Measurements from ENCODE around the gene MLF2.

MLF2 gene

DNA sequence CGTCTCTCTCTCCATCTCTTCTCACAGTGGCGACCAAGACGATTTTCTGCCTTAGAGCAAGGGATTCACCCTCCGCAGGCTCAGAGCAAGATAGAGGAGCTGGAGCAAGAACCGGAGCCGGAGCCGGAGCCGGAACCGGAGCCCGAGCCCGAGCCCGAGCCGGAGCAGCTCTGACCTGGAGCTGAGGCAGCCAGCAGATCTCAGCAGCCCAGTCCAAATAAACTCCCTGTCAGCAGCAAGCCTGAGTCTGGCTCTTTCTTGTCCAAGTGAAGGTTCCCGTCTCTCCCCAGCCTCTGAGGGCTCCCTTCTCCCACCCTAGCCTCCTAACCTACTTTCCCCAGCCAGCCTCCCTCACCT is 25.3 kb upstream of the MLF2 start:
- DNase-seq = no peak

DNA sequence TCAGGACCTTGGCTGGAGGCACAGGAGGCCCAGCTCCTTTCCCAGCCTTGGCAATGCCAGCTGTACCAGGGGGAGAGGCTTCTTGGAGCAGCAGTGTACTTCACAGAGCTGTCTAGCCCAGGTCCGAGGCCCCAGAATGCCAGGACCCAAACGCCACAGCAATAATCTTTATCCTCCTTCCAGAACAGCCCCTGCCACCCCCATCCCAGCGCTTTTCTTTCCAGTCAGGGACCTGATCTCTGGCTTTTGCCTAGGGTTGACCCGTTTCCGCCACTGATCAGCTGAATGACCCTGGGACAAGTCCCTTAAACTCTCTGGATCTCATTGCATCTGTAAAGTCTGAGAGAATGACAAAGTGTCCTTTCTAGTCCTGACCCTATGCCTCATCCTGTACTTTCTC is 24.4 kb upstream of the MLF2 start:
- DNase-seq = no peak

DNA sequence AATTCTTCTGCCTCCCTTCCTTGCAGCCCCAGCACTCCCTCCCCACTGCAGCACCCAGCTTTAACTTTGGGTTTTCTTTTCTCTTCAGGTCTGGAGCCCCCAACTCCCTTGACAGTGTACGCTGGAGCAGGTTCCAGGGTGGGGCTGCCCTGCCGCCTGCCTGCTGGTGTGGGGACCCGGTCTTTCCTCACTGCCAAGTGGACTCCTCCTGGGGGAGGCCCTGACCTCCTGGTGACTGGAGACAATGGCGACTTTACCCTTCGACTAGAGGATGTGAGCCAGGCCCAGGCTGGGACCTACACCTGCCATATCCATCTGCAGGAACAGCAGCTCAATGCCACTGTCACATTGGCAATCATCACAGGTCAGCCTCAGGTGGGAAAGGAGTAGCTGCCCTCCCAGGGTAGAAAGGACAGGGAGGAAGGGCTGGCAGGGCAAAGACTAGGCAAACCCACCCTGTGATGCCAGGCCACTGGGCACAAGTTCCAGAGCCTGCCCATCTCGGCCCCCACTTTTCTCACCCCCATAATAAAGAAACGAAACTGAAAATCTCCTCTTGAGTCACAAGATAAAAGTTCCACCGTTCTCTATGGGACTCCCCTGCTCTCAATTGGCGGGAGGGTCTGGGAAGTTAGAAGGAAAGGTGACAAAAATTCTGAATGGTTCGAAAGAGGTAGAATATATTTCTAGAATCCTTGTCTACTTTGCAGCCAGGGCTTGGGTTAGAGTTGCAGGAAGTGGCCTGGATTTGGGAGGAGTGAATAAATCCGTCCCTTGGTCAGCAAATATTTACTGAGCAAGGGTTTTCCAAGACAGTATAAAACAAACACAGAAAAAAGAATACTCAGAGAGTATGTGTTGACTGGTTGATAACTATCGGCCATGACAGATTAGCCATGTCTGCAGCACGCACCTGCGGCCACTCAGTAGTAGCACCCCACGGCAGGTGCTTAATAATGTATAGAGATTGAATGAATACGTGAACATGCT is 22.5 kb upstream of the MLF2 start:
- DNase-seq = no peak

DNA sequence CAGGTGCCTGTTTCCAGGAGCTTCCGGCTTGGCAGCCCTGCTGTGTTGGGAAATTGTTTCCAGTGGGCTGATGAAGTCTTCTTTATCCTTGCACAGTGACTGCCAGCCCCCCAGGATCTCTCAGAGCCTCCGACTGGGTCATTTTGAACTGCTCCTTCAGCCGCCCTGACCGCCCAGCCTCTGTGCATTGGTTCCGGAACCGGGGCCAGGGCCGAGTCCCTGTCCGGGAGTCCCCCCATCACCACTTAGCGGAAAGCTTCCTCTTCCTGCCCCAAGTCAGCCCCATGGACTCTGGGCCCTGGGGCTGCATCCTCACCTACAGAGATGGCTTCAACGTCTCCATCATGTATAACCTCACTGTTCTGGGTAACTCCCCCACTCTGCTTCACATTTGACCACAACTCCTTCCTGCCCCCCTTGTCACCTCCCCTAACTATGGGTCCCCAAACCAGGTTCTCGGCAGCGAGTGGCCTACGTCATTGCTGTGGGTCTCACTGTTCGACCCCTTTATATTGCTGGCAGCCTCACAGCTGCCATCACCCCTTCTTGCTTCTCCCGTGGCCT is 21.6 kb upstream of the MLF2 start:
- DNase-seq = peak; percentile 81

DNA sequence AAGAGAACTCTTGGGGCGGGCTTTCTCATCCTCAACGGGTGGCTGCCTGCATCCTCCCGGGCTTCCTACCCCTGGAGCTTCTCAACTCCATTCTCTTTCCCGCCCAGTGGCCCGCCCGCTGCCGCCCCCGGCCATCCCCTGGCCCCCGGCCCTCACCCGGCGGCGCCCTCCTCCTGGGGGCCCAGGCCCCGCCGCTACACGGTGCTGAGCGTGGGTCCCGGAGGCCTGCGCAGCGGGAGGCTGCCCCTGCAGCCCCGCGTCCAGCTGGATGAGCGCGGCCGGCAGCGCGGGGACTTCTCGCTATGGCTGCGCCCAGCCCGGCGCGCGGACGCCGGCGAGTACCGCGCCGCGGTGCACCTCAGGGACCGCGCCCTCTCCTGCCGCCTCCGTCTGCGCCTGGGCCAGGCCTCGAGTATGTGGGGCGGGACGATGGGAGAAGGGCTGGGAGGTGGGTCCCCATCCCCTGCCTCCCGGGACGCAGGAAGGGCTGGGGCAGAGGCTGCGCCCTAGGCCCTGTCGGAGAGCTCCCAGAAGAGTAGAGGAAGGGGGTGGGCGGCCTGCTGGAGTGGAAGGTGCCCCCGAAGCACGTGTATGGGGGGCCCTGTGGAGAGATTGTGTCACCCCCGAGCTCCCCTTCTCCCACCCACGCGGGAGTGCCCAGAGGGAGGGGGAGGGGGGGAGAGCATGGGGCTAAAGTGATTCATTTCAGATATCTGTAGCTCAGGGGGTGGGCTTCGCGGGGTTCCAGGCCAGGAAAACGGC is 20.8 kb upstream of the MLF2 start:
- DNase-seq = no peak

DNA sequence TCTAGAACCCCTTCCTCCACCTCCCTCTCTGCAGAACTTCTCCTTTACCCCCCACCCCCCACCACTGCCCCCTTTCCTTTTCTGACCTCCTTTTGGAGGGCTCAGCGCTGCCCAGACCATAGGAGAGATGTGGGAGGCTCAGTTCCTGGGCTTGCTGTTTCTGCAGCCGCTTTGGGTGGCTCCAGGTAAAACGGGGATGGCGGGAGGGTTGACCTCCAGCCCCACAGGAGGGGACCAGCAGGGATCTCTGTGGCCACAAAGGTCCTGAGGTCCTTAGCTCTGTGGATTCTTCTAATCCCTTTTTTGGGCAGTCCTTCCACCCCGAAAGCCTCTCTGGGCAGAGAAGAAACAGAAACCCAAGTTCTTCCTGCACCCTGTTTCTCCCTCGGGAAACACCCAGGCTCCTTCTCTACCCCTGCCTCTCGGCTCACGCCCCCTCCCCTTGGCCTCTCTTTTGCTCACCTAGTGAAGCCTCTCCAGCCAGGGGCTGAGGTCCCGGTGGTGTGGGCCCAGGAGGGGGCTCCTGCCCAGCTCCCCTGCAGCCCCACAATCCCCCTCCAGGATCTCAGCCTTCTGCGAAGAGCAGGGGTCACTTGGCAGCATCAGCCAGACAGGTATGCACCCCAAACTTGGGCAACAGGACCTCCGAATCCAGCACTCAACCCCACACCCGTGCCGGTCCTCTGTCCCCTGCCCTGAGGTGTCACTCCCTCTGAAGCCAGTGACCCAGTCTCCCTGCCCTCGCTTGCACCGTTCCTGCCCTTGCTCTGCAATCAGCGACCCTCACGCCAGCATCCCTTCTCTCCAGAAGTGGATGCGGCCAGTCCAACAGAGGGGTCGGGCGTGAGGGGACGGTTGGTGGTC is 20.0 kb upstream of the MLF2 start:
- DNase-seq = no peak

DNA sequence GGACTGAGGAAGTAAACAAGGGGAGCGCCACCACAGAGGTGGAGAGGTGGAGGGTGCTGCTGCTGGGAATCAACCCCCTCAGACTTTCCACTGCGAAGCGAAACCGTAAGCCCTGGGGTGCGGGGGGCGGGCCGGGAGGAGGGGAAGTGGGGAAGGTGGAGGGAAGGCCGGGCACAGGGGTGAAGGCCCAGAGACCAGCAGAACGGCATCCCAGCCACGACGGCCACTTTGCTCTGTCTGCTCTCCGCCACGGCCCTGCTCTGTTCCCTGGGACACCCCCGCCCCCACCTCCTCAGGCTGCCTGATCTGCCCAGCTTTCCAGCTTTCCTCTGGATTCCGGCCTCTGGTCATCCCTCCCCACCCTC is 19.4 kb upstream of the MLF2 start, which contains the start of gene LAG3:
Gene LAG3 (plus strand): TSS at position 190 of the 365 bp plus-strand sequence. CDS start 333 bp downstream, outside the sequence.
- peak; percentile 49 for DNase-seq

DNA sequence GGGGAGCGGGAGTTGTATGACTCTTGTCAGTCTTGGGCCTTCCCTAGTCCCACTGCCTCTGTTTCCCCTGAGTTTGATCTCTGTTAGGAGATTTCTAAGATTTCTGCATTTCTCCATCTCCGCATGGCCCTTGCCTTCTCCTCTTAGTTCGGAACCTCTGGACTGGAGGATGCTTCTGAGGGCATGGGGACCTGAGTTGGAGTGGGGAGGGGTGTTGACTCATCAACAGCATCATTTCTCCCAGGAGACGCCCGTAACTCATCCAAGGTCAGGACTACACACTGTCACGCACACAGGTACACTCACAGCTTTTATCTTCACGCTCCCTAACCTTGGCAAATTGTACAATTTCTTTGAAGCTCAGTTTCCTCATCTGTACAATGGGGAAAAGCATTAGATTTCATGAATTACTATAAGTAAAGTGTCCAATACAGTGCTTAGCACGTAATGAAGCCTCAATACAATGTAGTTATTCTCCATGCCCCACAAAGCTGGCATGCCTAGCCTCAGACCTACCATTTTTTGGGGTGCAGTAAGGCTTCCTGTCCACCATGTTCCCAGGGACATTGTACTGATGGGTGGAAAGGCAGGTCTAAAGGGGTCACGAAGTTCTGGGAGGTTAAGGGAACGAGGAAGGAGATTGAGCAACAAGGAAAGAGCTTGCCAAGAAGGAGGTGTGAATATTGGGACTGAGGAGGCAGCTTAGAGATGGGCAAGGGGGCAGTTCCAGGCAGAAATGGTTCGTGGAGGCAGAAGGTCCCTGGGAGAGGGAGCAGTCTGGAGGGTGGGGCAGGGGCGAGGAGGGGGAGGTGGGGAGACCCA is 18.8 kb upstream of the MLF2 start:
- DNase-seq = no peak

DNA sequence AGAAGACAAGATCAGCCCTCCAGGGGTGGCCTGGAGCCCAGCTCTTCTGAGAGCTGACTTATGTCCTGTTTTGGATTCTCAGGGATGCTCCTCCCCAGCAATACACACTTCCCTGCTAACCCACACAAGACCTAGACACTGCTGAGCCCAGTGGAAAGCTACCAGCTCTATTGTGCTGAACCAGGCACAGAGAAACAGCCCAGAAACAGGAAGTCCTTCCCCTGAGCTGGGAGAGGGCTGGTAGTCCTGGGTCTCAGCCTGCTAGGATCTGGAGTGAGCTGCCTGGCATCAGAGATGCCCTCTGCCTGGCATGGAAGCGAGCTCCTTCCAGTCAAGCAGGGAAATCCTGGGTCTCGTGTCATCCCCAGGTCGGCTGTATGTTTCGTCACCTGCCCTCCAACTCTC is 18.2 kb upstream of the MLF2 start:
- no peak for DNase-seq

DNA sequence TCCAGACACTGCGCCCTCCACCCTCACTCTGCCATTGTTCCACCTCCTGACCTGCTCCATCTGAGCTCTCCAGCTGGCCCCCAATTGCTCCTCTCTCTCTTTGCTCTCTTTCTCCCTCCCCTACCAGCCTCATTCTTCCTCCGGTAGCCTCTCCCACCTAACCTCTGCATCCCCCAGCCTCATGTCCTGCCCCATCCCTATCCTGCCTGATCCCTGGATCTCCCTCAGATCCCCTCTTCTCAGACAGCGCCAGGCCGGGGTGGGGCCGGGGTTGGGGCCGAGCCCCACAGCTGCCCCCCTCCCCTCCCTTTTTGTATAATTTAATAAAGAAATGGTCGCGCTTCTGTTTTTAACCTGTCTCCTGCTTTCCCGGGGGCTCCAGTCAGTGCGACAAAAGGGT is 17.7 kb upstream of the MLF2 start:
- DNase-seq = no peak

DNA sequence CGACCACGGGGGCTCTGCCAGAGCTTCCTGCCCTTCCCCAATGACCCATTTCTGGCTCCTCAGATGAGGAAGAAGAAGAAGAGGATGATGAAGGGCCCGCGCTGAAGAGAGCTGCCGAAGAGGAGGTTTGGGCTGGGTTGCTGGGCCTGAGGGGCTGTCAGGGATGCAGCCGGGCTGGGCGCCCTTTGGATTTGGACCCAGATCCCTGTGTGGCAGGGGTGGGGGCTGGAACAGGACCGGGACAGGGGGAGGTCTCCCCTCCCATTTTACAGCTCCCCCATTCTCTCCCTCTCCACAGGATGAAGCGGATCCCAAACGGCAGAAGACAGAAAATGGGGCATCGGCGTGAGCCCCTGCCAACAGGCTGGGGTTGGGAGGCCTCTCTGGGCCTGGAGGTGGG is 17.2 kb upstream of the MLF2 start:
- DNase-seq = no peak

DNA sequence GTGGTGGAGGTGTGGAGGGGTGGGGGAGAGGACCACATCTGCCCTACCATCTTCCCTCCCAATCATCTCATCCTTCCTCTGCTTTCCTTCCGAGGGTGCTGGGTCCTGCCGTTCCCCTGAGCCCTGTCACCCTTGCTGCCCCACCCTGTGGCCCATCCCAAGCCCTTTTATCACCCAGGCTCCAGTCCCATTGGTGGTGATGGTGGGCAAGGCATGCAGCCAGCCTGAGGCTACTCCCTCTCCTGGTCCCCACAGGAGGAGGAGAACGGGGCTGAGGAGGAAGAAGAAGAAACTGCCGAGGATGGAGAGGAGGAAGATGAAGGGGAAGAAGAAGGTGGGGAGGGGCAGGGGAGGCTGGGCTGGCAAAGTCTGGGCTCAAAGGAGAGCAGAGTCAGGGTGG is 16.7 kb upstream of the MLF2 start:
- no peak for DNase-seq

DNA sequence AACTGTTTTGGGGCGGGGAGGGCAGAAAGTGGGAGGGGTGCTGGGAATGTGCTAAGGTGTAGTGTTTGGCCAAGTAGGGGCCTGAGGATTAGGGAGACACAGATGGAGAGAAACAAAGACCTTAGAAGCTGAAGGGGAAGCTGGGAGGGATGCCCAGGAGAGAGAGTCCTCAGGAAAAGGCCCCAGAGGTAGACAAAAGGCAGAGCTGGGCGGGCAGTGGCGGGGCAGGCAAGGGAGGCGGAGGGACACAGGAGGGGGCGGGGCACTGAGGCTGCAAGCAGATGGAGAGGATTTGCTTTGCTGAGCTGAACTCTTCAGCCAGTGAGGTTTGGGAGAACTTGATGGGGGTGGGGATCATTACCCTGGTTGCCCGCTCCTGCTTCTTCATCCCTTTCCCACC is 16.0 kb upstream of the MLF2 start:
- DNase-seq = no peak

DNA sequence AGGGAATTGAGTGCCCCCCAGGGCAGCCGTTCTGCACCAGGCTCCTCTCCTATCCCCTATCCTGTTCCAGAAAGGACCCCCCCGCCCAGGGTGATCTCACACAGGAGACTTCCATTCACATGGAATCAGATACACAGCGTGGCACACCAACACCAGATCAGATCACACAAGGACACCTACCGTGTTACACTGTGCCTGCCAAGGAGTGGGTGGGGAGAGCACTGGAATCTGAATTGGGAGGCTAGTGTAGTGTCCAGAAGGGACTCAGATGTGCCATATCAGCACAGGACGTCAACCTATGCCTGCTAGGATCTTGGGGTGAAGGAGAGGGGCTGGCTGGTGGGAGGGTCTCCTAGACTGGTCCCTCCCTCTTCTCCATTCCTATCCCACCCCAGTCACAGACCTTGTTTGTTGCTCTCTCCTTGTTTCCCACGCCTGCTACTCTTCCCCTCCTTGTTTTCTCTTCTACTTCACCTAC is 15.5 kb upstream of the MLF2 start:
- DNase-seq = no peak

DNA sequence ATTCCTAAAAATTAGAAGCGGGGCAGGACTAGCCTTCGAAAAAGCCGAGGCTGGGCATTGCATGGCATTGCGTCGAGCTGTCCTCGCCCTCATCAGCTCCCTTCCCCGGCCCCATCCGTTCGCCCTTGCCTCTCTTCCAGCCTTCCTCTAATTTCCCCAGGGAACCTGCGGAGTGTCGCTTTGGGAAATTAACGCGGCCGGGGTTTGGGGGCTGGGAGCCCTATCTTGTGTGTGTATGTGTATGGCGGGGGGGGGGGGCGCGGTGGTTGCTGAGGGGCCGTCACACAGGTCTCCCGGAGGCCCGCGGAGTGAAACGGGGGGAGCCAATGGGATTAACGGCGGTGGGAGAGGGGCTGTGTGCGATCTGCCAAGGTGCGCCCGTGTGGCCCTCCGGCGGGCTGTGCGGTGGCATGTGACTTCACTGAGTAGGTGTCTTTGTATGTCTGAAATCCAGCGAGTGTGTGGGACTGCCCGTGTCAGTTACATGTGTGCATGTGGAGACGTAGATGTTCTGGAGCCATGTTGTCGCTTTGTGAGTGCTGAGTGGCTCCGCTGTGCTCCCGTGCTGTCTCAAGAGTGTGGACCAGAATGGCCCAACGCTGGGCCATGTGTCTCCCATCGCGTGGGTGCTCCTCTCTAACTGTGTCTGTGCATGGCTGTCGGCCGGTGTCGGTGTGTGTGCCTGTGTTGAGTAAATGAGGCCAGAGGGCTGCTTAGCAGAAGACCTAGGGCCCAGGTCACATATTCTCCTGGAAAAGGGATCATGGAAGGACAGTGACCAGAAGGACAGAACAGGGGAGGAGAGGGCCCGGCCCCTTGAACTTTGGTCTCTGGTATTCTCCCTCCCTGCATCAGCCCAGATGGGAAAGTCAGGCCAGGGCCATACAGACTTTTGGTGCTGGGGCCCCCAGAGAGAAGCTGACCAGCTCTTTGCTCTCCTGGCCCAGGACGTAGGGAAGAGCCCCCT is 14.7 kb upstream of the MLF2 start:
- DNase-seq = no peak

DNA sequence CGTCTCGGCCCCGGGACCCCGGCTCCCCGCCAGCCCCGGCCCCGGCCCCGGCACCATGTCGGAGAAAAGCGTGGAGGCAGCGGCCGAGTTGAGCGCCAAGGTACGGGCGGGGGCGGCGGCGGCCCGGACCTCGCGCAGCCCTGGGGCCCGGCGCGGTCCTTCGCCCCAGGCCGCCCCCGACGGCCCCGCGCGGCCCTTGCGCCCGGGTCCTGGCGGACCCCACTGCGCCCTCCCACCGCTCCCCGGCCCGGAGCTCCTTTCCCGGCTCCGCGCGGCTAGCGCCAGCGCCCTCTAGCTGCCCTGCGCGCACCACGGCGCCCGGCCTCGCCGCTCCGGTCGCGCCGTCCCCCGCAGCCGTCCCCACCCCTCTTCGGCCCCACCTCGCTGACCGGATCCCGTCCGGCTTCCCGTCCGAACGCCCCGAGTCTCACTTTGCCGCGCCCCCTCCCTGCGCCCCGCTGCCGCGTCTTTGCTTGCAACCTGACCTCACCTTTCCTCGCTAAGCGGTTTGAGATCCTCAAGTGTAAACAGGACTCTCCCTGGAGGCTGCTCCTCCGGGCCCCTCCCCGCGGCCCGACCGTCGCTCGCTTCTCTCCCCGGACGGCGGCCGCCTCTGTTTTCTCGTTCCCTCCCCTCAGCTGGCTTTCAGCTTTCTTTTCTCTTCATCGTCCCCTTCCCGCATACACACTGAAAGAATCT is 13.9 kb upstream of the MLF2 start:
- DNase-seq = peak; percentile 52

DNA sequence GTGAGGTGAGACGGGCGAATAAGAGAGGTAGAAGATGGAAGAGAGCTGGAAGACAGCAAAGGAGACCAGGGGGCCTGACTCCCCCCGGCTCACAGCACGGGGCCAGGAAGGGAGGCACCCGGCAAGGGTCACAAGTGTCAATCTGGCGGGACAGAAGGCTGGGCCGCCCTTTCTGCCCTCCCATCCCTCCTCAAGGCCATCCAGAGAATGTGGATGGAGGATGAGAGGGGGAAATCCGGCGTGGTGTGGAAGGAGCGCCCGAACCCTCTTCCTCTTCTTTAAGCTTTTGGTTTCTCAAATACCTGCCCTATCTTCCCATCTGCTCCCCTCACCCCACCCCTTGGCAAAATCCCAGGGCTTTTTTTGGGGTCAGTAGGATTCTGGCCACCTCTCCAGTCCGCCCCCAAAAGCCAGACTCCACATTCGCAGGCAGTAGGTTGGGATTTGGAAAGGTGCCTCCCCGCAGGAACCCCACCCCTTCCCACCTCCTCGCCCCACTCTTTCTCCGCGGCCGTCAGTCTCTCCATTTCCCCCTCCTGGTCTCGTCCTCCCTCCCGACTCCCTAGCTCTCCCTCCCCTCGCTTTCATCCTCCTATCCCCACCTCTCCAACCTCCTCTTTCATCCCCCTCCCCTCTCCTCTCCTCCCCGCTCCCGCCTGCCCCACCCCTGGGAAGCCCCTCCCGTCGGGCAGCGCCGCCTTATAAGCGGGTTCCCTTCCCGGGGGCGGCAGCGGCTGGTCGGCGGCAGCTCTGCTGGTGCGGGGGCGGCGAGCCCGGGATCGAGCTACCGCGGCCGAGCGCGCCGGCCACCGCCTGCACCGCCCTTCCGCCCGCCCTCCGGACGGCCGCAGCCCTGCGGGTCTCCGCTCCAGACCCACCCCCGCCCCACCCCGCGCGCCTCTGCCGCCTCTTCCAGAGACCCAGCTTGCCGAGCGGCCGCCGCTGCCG is 13.0 kb upstream of the MLF2 start, which contains the start of gene PTMS:
Gene PTMS (plus strand): TSS at position 730 of the 948 bp plus-strand sequence. CDS start 343 bp downstream, outside the sequence.
- DNase-seq = no peak

DNA sequence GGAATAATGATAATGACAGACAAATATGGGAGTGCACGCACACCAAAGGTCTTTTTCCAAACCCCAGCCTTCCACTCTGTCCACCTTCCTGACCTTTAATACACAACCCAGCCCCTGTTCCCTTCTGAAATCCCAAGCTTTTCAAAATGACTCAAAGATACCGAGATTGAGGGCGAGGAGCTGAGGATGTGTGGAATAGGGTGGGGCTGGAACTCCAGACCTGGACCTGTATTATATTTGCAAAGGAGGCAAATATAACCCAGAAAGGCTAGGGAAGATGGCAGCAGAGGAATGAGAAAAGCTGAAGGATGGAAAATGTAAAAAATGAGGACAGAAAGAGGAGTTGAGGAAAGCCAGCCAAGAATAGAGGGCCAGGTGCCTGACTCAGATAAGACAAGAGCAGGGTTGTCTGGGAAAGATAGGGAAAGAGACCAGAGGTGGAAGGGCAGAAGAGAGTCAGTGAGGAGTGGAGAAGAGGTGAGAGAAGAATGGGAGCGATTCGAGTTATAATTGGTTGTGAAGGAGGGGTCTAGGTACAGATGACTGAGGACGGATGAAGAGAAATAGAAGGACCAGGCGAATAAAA is 12.2 kb upstream of the MLF2 start:
- DNase-seq = no peak
